ENCODE measurements around the gene ZBTB43. TPM values are rescaled to one million over a fixed set of nuclear protein-coding genes. Genes with fewer than 3 reads are reported as not detected.
"Not testable (repeated sequence)": the region's sequence is repeated elsewhere in the genome, so short reads cannot be mapped to it uniquely, and the experiment has no call there.

ZBTB43 gene
- polyA plus RNA-seq, 4 donors, result 10.4 to 15.5 (median 14.5) TPM

DNA sequence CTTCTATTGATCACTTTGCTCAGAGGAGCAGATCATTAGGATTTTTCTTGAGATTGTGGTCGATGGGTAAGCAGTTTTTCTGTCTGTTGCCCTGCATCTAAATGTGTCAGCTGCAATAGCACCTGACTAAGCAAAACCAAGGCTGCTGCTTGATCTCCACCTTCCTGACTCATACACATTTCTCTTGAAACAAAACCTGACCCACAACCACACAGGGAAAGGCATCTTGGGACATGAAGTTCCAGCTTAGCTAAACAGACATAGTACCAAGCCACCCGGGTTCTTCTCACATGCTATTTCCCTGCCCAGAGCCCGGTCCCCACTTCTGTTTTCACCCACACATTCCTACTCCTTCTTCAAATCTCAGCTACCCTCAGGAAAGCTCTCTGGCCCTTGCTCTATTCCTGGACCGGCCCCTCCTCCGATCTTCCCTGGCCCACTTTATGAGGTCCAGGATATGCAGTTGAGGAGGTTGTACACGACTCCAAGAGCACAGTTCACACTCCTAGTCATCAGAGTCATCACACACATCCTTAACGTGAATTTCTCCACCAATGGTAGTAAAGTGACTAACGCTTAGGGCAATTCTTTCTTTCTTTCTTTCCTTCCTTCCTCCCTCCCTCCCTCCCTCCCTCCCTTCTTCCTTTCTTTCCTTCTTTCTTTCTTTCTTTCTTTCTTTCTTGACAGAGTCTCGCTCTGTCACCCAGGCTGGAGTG lies 16.0 kb upstream of the ZBTB43 start:
- DNase-seq (ENCODE audit: low read depth in 4 of 4, low spot score in 2 of 4), result no peak

DNA sequence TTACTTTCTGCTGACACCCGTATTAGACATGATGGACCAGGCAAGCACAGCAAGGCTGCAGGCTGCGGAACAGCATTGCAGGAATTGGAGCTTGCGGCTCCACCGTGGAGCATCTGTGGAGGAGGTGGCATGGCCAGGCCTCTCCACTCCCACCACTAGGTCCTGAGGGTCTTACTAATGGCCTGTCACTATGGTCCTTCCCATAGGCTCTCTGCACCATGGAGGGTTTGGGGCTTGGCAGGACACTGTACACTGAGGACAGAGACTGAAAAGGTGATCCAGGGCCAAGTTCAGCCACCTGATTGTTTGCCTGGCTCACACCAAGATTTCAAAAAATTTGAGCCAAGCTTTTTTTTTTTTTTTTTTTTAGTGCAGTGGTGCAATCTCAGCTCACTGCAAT lies 14.3 kb upstream of the ZBTB43 start:
- DNase-seq (ENCODE audit: low read depth in 4 of 4, low spot score in 2 of 4), result no peak

DNA sequence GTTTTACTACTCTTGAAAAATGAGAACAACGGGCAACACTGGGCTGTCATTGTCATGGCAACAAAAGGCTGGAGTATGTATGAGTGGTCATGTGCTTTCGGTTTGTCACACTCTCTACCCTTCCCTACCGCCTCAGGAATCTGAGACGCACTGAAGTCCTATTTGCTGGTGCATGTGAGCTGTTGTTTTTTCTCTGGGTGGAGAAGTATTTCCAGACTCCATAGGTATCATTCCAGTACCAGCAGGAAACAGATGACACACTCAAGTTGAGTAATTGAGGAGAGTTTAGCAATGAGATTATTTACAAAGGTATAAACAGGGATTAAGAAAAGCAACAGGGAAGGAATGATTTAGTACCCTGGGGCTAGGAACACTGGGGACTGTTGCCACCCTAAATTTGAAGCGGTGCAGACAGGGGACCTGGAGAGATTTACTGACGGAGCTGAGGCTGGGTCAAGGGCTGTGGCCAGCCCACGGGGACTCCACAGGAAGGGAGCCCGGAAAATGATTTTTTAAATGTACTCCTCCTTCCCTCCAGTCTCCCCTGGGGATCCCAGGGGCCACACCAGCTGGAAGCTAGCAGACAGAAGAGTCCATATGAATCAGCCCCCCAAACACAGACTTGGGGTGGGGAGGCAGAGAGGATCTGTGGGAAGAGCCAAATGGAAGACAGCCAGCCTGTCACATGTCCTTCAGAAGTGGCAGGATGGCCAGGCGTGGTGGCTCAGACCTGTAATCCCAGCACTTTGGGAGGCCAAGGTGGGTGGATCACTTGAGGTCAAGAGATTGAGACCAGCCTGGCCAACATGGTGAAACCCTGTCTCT lies 13.2 kb upstream of the ZBTB43 start:
- DNase-seq (ENCODE audit: low read depth in 4 of 4, low spot score in 2 of 4), result no peak

DNA sequence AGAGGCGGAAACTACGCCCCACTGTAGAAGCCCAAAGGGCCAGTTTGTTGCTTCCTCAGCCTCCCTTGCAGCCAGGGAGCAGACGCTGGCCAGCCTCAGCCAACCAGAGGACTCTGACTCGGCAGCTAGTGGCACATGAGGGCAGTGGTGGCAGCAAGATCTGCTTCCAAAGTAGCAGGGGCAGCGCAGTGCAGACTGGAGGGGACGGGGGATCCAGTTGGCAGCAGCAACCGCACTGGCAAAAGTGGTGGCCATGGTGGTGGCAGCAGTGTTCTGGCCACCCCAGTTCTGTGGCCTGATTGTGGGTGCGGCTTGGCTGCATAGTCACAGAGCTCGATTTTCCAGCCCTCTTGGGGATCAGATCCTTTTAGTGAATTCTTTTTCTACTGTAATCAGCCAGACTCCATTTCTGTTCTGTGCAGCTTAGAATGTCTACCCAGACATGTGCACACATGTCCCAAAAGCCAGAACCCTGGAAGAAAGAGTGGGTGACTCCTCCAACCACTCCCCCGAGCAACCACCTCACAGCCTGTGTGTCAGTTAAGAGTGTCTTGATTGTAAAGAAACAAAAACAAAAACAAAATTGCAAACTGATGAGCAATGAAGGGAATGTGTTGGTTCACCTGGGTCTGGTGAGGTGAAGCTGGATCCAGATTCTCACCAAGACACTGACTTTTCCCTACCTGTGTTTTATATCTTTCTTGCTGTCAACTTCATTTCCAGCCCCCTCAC lies 11.0 kb upstream of the ZBTB43 start:
- no peak for DNase-seq (ENCODE audit: low read depth in 4 of 4, low spot score in 2 of 4)

DNA sequence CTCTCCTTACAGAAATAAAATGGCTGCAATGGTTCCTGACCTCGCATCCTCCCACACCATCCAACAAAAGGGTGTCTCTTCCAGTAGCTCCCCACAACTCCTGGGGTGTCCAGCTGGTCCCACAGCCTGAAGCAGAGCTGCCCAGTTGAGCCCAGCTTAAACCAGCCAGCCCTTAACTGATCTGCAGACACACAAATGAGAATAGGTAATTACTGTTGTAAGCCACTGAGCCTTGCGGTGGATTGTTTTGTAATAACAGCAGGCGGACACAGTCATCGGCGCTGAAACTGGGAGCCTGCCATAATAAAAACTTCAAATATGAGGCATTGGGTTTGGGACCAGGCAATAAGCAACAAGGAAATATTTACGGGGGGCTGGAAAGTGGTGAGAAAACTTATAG lies 10.4 kb upstream of the ZBTB43 start:
- no peak for DNase-seq (ENCODE audit: low read depth in 4 of 4, low spot score in 2 of 4)

DNA sequence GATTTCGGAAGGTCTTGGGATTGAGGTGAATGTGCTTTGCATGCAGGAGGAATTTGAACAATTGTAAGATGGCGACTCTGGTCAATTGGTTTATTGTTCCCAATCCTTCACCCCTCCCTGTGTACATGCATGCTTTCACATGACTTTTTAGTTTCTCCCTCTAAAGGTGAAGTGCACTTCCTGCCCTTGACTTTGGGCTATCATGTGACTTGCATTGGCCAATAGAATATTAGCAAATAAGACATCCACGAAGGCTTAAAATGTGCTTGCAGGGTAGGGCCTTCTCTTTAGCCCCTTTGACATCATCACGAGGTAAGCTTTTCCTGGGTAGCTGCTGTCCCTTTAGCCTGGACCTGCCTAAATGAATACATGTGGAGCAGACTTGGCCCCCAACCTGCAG lies 8.1 kb upstream of the ZBTB43 start:
- no peak for DNase-seq (ENCODE audit: low read depth in 4 of 4, low spot score in 2 of 4)

DNA sequence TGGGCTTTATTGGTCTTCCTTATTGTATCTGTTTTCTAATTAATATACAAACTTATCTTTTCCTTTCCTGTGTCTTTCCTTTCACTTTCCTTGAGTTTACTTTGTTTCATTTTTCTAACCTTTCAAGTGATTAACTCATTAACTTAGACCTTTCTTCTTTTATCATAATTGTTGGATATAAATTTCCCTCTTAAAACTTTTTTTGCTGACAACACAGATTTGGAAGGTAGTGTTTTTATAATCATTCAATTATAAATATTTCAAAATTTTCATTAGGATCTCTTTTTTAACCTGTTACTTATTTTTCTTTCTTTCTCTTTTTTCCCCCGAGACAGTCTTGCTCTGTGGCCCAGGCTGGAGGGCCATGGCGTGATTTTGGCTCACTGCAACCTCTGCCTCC lies 6.9 kb upstream of the ZBTB43 start:
- DNase-seq (ENCODE audit: low read depth in 4 of 4, low spot score in 2 of 4), result no peak

DNA sequence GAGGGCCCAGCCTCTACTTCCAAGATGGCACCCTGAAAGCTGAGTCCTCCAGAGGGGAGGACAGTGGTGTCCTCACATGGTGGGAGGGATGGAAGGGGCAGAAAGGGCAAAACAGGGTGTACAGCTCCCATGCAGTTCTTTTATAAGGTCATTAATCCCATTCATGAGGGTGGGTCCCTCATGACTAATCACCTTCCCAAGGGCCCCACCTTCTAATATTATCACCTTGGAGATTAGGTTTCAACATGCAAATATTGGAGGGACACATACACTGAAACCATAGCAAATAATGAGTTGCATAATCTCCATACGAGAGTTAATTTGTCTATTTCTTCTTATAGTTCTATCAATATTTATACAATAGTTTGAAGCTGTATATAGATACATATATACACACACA lies 5.8 kb upstream of the ZBTB43 start:
- DNase-seq (ENCODE audit: low read depth in 4 of 4, low spot score in 2 of 4), result no peak

DNA sequence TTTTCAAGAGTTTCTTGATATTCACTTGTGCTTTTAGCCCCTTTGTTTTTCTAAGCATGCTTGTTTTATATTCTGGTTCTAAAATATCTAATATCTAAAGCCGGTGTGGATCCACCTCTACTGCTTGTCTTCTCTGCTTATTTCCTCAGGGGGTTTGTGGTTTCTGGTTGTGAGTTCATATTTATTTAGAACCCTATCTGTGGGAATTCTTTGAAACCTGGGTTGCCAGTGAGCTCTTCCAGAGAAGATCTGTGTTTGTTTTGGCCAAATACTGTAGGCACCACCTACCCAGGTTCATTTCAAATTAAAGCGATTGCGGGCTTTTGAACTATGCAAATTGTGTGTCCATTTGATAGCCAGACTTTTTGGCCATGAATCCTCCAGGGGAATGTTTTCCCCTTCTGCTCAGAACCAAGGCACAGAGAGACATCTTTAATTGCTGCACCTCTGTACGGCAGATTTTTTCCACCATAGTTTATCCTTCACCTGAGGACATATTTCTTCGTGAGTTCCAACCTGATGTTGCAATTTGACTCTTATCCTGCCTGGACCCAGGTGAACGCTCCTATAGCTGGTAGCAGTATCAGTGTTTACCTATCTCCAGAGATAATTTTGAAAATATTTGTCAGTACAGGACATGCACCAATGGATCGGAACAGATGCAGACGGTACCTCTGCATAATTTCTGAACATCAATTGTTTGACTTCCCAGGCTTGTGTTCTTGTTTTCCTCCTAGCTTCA lies 2.4 kb upstream of the ZBTB43 start:
- DNase-seq (ENCODE audit: low read depth in 4 of 4, low spot score in 2 of 4), result no peak

DNA sequence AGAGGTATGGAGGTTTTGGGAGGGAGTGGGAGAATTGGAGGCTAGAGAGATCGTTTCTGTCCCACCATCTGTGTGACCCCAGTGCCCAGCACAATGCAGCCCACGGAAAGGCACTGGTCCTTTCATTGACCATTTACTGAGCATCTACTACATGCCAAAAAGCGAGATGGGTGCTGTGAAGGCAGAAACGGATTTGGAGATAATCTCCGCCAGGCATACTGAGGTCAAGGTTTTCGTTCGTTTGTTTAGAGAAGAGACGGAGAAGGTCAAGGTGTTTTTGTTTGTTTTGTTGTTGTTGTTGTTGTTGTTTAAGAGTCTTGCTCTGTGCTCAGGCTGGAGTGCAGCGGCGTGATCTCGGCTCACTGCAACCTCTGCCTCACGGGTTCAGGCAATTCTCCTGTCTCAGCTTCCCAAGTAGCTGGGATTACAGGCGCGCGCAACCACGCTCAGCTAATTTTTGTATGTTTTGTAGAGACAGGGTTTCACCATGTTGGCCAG lies 593 bp upstream of the ZBTB43 start:
- DNase-seq (ENCODE audit: low read depth in 4 of 4, low spot score in 2 of 4), result no peak

DNA sequence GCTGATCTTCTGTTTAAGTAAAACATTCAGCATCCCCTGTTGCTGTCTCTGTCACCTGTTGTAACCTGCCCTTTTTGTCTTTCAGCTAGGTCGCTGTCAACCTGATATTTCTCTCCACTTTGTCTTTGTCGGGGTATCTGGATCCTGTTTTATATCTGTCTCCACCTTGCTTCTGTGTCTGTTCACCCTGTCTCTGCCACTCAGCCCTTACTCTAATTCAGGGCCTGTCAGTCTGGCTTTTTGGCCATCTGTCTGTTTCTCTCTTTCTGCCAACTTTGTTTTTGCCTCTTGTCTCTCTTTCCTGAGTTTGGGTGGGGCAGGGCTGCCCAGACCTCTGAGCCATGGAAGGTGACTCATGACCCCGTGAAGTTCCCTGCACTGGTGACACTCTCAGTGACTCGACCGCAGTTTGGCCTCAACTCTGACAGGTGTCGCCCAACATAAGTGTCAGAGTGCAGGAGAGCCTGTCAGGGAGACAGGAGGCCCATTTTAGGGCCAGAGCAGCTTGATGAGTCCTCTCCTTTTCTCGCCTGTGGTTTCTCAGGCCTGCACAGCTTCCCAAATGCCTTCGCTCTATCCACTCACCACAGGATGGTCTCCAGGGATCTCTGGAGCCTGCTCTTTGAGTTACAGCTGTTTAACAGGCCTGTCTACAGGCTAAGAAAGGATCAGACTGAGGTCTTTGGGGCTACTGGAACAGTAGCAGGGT lies 868 bp downstream of the ZBTB43 start:
- no peak for DNase-seq (ENCODE audit: low read depth in 4 of 4, low spot score in 2 of 4)

DNA sequence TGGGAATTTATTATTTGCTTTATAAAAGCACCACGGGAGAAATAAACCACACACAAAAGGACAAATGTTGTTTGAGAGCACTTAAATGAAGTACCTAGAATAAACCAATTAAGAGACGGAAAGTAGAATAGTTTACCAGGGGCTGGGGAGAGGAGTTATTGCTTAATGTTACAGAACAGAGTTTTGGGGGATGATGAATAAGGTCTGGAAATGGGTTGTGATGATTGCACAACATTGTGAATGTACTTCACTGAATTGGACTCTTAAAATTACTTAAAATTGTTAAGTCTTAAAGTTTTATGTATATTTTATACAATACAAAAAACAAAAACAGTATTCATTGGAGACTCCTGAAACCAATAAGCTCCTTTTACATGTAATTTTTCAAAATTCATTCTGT lies 1.5 kb downstream of the ZBTB43 start:
- no peak for DNase-seq (ENCODE audit: low read depth in 4 of 4, low spot score in 2 of 4)

DNA sequence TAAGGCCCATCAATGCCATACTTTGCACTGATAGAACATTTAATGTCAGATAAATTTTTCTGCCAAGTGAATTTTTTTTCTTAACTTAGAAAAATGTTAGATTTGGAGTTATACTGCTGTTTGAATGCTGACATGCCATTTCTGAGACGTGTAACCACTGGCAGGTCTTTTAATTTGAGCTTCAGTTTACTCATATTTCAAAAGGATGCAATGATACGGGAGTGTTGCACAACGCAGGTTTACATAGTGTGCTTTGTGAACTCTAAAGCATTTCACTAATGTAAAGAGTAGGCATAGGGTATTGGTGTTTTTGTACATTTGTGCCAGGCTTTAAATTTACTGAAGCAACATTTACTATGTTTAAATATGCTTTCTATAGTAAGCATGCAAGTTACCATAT lies 4.2 kb downstream of the ZBTB43 start:
- no peak for DNase-seq (ENCODE audit: low read depth in 4 of 4, low spot score in 2 of 4)

DNA sequence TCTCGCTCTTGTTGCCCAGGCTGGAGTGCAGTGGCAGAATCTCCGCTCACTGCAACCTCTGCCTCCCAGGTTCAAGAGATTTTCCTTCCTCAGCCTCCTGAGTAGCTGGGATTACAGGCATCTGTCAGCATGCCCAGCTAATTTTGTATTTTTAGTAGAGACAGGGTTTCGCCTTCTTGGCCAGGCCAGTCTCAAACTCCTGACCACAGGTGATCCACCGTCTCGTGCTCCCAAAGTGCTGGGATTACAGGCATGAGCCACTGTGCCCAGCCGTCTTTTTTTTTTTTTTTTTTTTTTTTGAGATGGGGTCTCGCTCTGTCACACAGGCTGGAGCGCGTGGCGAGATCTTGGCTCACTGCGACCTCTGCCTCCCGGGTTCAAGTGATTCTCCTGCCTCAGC lies 5.4 kb downstream of the ZBTB43 start:
- DNase-seq (ENCODE audit: low read depth in 4 of 4, low spot score in 2 of 4), result not testable (repeated sequence)

DNA sequence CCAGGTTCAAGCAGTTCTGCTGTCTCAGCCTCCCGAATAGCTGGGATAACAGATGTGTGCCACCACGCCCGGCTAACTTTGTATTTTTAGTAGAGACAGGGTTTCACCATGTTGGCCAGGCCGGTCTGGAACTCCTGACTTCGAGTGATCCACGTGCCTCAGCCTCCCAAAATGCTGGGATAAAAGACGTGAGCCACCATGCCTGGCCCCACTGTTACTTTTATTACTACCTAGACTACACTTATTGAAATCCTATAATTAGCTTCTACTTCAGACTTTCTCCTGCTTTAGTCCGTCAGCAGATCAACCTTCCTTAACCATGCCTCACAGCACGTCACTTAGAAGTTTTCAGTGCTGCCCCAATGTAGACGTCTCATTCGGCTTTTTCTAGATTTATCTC lies 8.2 kb downstream of the ZBTB43 start:
- no peak for DNase-seq (ENCODE audit: low read depth in 4 of 4, low spot score in 2 of 4)

DNA sequence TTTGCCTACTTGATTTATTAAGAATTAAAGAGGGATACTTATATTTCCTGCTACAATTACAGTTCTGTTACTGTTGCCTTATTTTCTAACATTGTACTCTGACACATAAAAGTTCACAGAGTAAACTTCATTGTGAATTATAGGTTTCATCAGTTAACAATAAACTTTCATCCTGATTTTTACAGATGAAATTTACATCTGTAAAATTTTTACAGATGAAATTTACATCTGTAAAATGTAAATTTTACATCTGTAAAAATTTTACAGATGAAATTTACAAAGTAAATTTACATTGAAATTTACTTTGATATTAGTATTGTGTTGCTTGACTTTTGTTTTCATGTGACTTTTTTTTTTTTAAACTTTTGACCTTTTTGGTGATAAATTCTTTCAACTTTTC lies 9.3 kb downstream of the ZBTB43 start:
- no peak for DNase-seq (ENCODE audit: low read depth in 4 of 4, low spot score in 2 of 4)

DNA sequence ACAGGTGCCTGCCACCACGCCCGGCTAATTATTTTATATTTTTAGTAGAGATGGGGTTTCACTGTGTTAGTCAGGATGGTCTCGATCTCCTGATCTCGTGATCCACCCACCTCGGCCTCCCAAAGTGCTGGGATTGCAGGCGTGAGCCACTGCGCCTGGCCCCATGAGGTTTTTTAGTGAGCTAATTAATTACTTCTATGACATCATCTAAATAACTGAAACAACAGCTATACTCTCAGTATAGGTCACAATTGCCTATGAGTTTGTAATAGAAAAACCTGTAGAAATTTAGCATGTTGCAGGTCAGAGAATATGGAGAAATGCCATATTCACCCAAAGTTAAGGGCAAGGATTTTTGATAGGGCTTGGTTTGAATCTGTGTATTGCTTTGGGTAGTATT lies 12.8 kb downstream of the ZBTB43 start:
- DNase-seq (ENCODE audit: low read depth in 4 of 4, low spot score in 2 of 4), result not testable (repeated sequence)

DNA sequence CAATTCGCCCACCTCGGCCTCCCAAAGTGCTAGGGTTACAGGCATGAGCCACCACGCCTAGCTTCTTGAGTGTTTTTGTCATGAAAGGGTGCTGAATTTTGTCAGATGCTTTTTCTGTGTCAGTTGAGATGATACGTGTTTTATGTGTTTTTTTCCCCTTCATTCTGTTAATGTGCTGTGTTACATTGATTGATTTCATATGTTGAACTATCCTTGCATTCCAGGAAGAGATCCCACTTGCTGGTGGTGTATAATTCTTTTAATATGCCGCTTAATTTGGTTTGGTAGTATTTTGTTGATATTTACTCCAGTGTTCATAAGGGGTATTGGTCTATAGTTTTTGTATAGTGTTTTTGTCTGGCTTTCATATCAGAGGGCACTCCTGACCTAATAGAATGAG lies 13.6 kb downstream of the ZBTB43 start:
- DNase-seq (ENCODE audit: low read depth in 4 of 4, low spot score in 2 of 4), result no peak

DNA sequence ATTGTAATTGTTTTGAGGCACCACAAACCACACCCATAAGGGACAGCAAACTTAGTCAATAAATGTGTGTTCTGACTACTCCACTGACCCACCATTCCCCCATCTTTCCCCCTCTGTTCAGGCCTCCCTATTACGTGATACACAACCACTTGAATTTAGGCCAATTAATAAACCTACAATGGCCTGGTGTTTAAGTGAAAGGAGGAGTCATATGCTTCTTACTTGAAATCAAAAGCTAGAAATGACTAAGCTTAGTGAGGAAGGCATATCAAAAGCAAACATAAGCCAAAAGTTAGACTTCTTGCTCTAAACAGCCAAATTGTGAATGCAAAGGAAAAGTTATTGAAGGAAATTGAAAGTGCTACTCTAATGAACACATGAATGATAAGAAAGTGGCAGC lies 14.6 kb downstream of the ZBTB43 start:
- DNase-seq (ENCODE audit: low read depth in 4 of 4, low spot score in 2 of 4), result no peak

DNA sequence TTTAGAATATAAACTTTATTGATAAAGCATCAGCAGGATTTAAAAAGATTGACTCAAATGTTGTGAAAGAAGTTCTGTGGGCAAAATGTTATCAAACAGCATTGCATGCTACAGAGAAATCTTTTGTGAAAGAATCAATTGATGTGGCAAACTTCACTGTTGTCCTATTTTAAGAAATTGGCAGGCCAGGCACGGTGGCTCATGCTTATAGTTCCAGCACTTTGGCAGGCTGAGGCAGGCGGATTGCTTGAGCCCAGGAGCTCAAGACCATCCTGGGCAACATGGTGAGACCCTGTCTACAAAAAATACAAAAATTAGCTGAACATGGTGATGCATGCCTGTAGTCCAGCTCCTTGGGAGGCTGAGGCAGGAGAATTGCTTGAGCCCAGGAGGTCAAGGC lies 17.4 kb downstream of the ZBTB43 start:
- no peak for DNase-seq (ENCODE audit: low read depth in 4 of 4, low spot score in 2 of 4)

All from left renal cortex interstitium (tissue), 4 donors.